ENCODE results near the gene OTUD4. TPM values are rescaled to one million over a fixed set of nuclear protein-coding genes. Genes with fewer than 3 reads are reported as not detected.

OTUD4 gene
- total RNA-seq, 1 experiment from 2014 or later: 13.6 TPM

- peaks cover 93% of the 10 kb centered on the region for H3K79me2 ChIP-seq (ENCODE audit: low read length)
- CTCF ChIA-PET: no interaction called here
- intact Hi-C loops (cut with micrococcal nuclease): loop anchor here (2.0 kb wide), 1 partner anchor 81 kb away; the partner anchor contains the start of gene OTUD4
- H3K9me2 ChIP-seq (replicated peaks; ENCODE audit: low read length): no peaks in the 10 kb centered on the region
- no peak for TF ChIP-seq CTCF (conservative IDR thresholded peaks at IDR 0.05; ENCODE audit: low read depth, low read length)
- no peak for TF ChIP-seq EZH2phosphoT487 (IDR thresholded peaks at IDR 0.05; ENCODE audit: borderline replicate concordance, low read length)
- TF ChIP-seq EZH2 (IDR thresholded peaks at IDR 0.05; ENCODE audit: low read length, unreplicated experiment): no peak
- POLR2A ChIA-PET (ENCODE audit: unreplicated experiment): no interaction called here
- H3K9me3 ChIP-seq (ENCODE audit: low read length): no peaks in the 10 kb centered on the region
- peaks cover 28% of the 10 kb centered on the region for H3K4me1 ChIP-seq (ENCODE audit: insufficient read depth, low read length)
- H3K36me3 ChIP-seq (ENCODE audit: low read depth, low read length): peaks cover 17% of the 10 kb centered on the region
- no peaks in the 10 kb centered on the region for H3K27me3 ChIP-seq (ENCODE audit: low read length)
- ATAC-seq (no peak; the same call in 1 of the 2 replicates), DNase-seq (peak; percentile 35)
- no peak overlapping the region for H3K27ac ChIP-seq (ENCODE audit: low read length)
- no peak overlapping the region for H2AFZ ChIP-seq (ENCODE audit: low read length)
- peaks cover 44% of the 10 kb centered on the region for H4K20me1 ChIP-seq (ENCODE audit: low read length)
- H3F3A ChIP-seq (ENCODE audit: low read length, unreplicated experiment): no peaks in the 10 kb centered on the region
- peak overlapping the region; percentile 98 for H3K9ac ChIP-seq (ENCODE audit: low read length)
- peak overlapping the region; percentile 89 for H3K4me2 ChIP-seq (ENCODE audit: low read length)
- peak overlapping the region; percentile 82 for H3K4me3 ChIP-seq (ENCODE audit: low read length)
- no TSS peak for BruUV-seq (replicated peaks)
Measured at GRCh38 chr4:145099653-145100052, 80.7 kb downstream of the OTUD4 start.

- Histone ChIP-seq H3K4me2 (ENCODE audit: low read length) (peak overlapping the region; percentile 89), H2AFZ (ENCODE audit: low read length) (peak overlapping the region; percentile 87), H3F3A (ENCODE audit: low read length, unreplicated experiment) (no peaks in the 10 kb centered on the region), H3K79me2 (ENCODE audit: low read length) (peaks cover 94% of the 10 kb centered on the region), H3K9me3 (ENCODE audit: low read length) (no peaks in the 10 kb centered on the region; the same call in 1 of the 2 replicates), H3K9me2 (replicated peaks; ENCODE audit: low read length) (no peaks in the 10 kb centered on the region), H3K9ac (ENCODE audit: low read length) (peak overlapping the region; percentile 98), H3K4me1 (ENCODE audit: insufficient read depth, low read length) (peaks cover 28% of the 10 kb centered on the region), H3K27me3 (ENCODE audit: low read length) (no peaks in the 10 kb centered on the region), H4K20me1 (ENCODE audit: low read length) (peaks cover 42% of the 10 kb centered on the region), H3K36me3 (ENCODE audit: low read depth, low read length) (peaks cover 23% of the 10 kb centered on the region), H3K27ac (ENCODE audit: low read length) (peak overlapping the region; percentile 86), H3K4me3 (ENCODE audit: low read length) (peak overlapping the region; percentile 82)
- TF ChIP-seq EZH2 (IDR thresholded peaks at IDR 0.05; ENCODE audit: low read length, unreplicated experiment) (no peak), CTCF (conservative IDR thresholded peaks at IDR 0.05; ENCODE audit: low read depth, low read length) (no peak), EZH2phosphoT487 (IDR thresholded peaks at IDR 0.05; ENCODE audit: borderline replicate concordance, low read length) (no peak)
- CTCF ChIA-PET: no interaction called here
- POLR2A ChIA-PET (ENCODE audit: unreplicated experiment): interaction anchor here (0.6 to 0.8 kb wide), 2 partner anchors 82 to 297 kb away, joined by 3 to 5 read pairs; no protein-coding TSS in a partner anchor
- DNase-seq (peak; percentile 62), ATAC-seq (peak; percentile 36)
- intact Hi-C loops (cut with micrococcal nuclease): loop anchor here (2.0 kb wide), 1 partner anchor 82 kb away; the partner anchor contains the start of gene OTUD4
- TSS peak; percentile 54 for BruUV-seq (replicated peaks)
Measured at GRCh38 chr4:145098675-145099037, 81.7 kb downstream of the OTUD4 start.
